Dendritic cell treated with granulocyte-macrophage colony-stimulating factor and Interleukin-4, amounts not matched to agents 40 ng/mL and 50 ng/mL, for 4 days (primary cell): Measurements from ENCODE around the gene PTPRH.
A peak's percentile ranks its signal among the peaks of the same experiment; 100 is the strongest.

ENCODE experiments used
- H3K27ac Mint-ChIP-seq: one replicate; pipeline ENCODE4 v1.8.0; 2022; ENCODE audit warnings: mild to moderate bottlenecking, mixed read lengths
- H3K27me3 Mint-ChIP-seq: one replicate; pipeline ENCODE4 v1.8.0; 2022; ENCODE audit warnings: mild to moderate bottlenecking, mixed read lengths
- H3K36me3 Mint-ChIP-seq: one replicate; pipeline ENCODE4 v1.8.0; 2022; ENCODE audit warnings: low read depth, mixed read lengths
- H3K4me1 Mint-ChIP-seq: one replicate; pipeline ENCODE4 v1.8.0; 2022; ENCODE audit warnings: low read depth, mixed read lengths
- H3K4me3 Mint-ChIP-seq: one replicate; pipeline ENCODE4 v1.8.0; 2022; ENCODE audit warnings: mild to moderate bottlenecking, moderate library complexity, mixed read lengths
- H3K9me3 Mint-ChIP-seq: one replicate; pipeline ENCODE4 v1.8.0; 2022; ENCODE audit warnings: mixed read lengths
- intact Hi-C: fragments of 100-400 bp; cut with micrococcal nuclease; formaldehyde crosslinking; loops from one replicate; pipeline ENCODE4 v1.15.0; 2022

The PTPRH gene

DNA sequence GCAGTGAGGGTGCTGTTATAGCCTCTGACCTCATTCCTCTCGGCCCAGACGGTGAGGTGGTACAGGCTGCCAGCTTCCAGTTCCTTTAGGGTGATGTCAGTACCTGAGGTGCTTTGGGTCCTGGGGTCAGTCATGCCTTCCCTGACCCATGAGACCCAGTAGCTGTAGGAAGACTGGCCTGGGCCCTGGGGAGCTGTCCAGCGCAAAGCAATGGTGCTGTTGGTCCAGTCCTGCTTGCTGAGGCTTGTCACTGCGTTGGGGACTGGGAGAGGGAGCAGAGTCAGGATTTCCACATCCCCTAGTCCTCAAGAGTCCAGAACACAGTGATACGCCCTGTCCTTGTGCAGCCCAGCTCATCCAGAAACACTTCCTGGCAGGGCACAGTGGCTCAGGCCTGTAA, 10.7 kb downstream of the PTPRH start:
- H3K4me3 Mint-ChIP-seq, result no peak overlapping the region
- H3K9me3 Mint-ChIP-seq, result no peaks in the 10 kb centered on the region
- H3K27me3 Mint-ChIP-seq, result peaks cover 31% of the 10 kb centered on the region
- no peaks in the 10 kb centered on the region for H3K36me3 Mint-ChIP-seq
- H3K27ac Mint-ChIP-seq, result no peak overlapping the region
- peaks cover 8% of the 10 kb centered on the region for H3K4me1 Mint-ChIP-seq
- intact Hi-C loops, result no loop called here

DNA sequence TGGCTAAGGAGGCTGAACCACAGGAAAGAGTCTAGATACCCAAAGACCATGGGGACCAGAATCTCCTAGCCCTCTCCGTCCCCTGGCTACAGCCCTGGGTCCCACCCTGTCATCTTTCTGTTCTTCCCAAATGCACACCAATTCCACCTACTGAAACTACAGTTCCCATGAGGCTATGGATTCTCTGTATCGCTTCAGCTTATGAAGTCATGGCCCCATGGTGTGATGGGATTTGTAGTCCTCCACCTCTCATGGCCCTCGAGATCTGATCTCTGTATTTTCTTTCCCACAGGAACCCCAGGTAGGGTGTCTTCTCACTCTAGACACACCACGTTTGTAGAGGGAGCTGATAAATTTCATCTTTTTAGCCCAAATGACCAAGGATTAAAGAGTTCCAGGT, 11.8 kb downstream of the PTPRH start:
- H3K4me1 Mint-ChIP-seq, result peaks cover 13% of the 10 kb centered on the region
- H3K27me3 Mint-ChIP-seq, result peaks cover 37% of the 10 kb centered on the region
- no peaks in the 10 kb centered on the region for H3K9me3 Mint-ChIP-seq
- no peaks in the 10 kb centered on the region for H3K36me3 Mint-ChIP-seq
- intact Hi-C loops, result no loop called here
- no peak overlapping the region for H3K27ac Mint-ChIP-seq
- H3K4me3 Mint-ChIP-seq, result no peak overlapping the region

DNA sequence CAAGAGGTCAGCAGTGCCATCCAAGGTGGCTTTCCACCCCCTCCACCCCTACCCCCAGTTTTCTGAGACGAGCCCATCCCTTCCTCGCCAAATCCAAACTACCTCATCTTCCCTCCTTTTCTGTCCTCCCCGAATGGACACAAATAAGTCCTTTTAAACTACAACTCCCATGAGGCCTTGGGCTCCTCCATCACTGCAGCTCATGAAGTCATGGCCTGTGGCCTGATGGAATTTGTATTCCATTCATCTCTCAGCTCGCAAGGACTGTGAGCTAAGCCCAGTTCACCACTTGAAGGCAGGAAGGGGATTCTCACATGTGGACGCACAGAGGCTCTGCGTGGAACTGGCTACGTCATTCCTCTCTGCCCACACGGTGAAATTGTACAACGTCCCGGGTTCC, 12.5 kb downstream of the PTPRH start:
- Mint-ChIP-seq H3K27me3 (peaks cover 38% of the 10 kb centered on the region), H3K27ac (no peak overlapping the region), H3K9me3 (no peaks in the 10 kb centered on the region), H3K36me3 (no peaks in the 10 kb centered on the region), H3K4me3 (no peak overlapping the region), H3K4me1 (peaks cover 8% of the 10 kb centered on the region)
- intact Hi-C loops, result no loop called here

GRCh38 chr19:55193481-55193880, 15.8 kb downstream of the PTPRH start:
- Mint-ChIP-seq H3K27me3 (peaks cover 41% of the 10 kb centered on the region), H3K36me3 (no peaks in the 10 kb centered on the region), H3K4me3 (no peak overlapping the region), H3K27ac (no peak overlapping the region), H3K9me3 (no peaks in the 10 kb centered on the region), H3K4me1 (peaks cover 20% of the 10 kb centered on the region)
- intact Hi-C loops, result no loop called here

DNA sequence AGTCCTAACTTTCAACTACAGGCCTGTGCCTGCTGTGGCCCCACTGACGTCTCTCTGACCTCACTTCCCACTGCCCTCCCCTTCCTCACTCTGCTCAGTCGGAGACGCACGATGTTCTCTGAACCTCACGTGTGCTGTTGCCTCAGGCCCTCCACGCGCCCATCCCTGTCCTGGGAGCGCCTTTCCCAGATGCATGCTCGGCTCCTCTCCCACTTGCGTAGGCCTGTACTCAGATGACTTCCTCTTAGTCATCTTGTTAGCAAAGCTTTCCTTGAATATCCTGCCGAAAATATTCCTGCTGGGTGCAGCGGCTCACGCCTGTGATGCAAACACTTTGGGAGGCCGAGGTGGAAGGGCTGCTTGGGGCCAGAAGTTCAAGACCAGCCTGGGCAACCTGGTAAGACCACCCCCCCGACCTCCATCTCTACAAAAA, 19.9 kb downstream of the PTPRH start:
- Mint-ChIP-seq H3K27me3 (peaks cover 54% of the 10 kb centered on the region), H3K9me3 (no peaks in the 10 kb centered on the region), H3K36me3 (no peaks in the 10 kb centered on the region), H3K27ac (no peak overlapping the region), H3K4me3 (no peak overlapping the region), H3K4me1 (peaks cover 23% of the 10 kb centered on the region)
- intact Hi-C loops, result no loop called here

DNA sequence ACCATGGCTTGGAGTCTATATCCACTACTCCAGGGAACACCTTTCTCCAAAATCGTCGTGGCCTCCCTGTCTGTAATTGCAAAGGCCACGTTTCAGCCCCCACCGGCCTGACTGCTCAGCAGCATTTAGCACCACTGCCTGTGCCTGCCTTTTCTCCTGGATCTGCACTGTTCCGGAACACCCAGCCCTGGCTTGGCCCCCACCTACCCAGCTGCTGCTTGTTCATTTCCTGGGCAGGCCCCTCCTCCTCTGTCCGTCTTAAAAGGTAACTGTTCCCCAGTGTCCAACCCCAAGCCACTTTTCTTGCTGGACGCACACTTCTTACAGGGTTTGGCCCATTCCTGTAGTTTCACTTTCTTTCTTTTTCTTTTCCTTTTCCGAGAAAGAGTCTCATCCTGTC, 20.7 kb downstream of the PTPRH start:
- no peak overlapping the region for H3K4me3 Mint-ChIP-seq
- peaks cover 54% of the 10 kb centered on the region for H3K27me3 Mint-ChIP-seq
- intact Hi-C loops, result no loop called here
- no peak overlapping the region for H3K27ac Mint-ChIP-seq
- peaks cover 20% of the 10 kb centered on the region for H3K4me1 Mint-ChIP-seq
- H3K36me3 Mint-ChIP-seq, result no peaks in the 10 kb centered on the region
- no peaks in the 10 kb centered on the region for H3K9me3 Mint-ChIP-seq

GRCh38 chr19:55186080-55186479, 23.2 kb downstream of the PTPRH start:
- intact Hi-C loops, result no loop called here
- no peaks in the 10 kb centered on the region for H3K36me3 Mint-ChIP-seq
- H3K4me3 Mint-ChIP-seq, result no peak overlapping the region
- no peaks in the 10 kb centered on the region for H3K9me3 Mint-ChIP-seq
- H3K4me1 Mint-ChIP-seq, result peaks cover 15% of the 10 kb centered on the region
- peaks cover 47% of the 10 kb centered on the region for H3K27me3 Mint-ChIP-seq
- H3K27ac Mint-ChIP-seq, result no peak overlapping the region

GRCh38 chr19:55181740-55182139, 27.6 kb downstream of the PTPRH start:
- Mint-ChIP-seq H3K27ac (no peak overlapping the region), H3K4me1 (peaks cover 21% of the 10 kb centered on the region), H3K36me3 (no peaks in the 10 kb centered on the region), H3K4me3 (no peak overlapping the region), H3K9me3 (no peaks in the 10 kb centered on the region), H3K27me3 (peaks cover 77% of the 10 kb centered on the region)
- intact Hi-C loops, result no loop called here

DNA sequence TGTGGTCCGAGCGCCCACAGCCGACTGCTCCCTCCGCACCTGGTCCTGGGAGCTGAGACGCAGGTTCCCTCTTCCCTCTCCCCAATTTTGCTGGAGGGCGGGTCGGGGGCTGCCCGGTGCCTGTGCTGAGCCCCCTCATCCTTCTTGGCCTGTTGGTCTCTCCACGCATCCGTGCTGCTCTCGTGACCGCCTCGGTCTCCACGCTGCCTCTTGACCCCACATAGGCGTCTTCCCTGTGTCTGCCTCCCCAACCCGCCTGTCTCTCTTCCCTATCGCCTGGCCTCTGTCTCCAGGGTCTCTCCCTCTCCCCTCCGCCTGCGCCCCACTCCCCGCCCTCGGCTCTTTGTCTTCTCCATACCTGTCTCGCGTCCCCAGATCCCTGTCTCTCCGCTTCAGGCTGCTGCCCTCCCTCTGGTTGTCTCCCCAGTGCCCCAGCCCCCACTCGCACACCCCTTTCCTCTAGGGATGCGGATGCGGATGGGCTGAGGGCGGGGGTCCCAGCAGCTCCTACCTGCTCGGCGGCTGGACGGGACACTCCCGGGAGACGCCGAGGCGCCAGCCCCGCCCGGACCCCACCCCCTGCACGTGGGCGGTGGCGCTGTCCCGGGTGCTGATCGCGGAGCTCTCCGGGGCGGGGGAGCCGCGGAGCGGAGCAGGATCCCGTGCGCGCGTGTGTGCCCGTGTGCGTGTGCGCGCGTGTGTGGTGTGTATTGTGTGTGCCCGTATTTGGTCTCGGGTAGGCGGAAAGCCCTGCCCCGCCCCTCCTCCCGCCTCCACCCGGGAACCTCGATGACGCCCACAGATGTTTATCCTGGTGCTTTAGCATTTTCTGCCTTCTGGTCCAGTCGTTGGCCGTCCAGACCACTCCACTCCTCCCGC, 29.5 kb downstream of the PTPRH start, which contains the start of gene SYT5:
Gene SYT5, minus strand, starts transcription at position 684 of the 879 bp plus-strand sequence. CDS start 1,248 bp downstream, outside the sequence.
- Mint-ChIP-seq H3K9me3 (no peaks in the 10 kb centered on the region), H3K27ac (no peak within 1 kb of the TSS), H3K4me1 (peaks cover 25% of the 10 kb centered on the region), H3K4me3 (peak within 1 kb of the TSS; percentile 59), H3K27me3 (peaks cover 87% of the 10 kb centered on the region), H3K36me3 (no peaks in the 10 kb centered on the region)
- intact Hi-C loops, result no loop called here

GRCh38 chr19:55178781-55179599, 30.3 kb downstream of the PTPRH start:
- Mint-ChIP-seq H3K36me3 (no peaks in the 10 kb centered on the region), H3K4me1 (peaks cover 26% of the 10 kb centered on the region), H3K4me3 (peak overlapping the region; percentile 59), H3K27me3 (peaks cover 92% of the 10 kb centered on the region), H3K27ac (no peak overlapping the region), H3K9me3 (no peaks in the 10 kb centered on the region)
- intact Hi-C loops, result no loop called here

GRCh38 chr19:55176076-55176475, 33.2 kb downstream of the PTPRH start:
- Mint-ChIP-seq H3K27me3 (peaks cover 100% of the 10 kb centered on the region), H3K4me1 (peaks cover 43% of the 10 kb centered on the region)
- intact Hi-C loops, result no loop called here

GRCh38 chr19:55175117-55175867, 34.0 kb downstream of the PTPRH start:
- H3K36me3 Mint-ChIP-seq, result no peaks in the 10 kb centered on the region
- no peak overlapping the region for H3K4me3 Mint-ChIP-seq
- H3K9me3 Mint-ChIP-seq, result no peaks in the 10 kb centered on the region
- H3K4me1 Mint-ChIP-seq, result peaks cover 40% of the 10 kb centered on the region
- H3K27ac Mint-ChIP-seq, result no peak overlapping the region
- intact Hi-C loops, result no loop called here
- peaks cover 99% of the 10 kb centered on the region for H3K27me3 Mint-ChIP-seq

More at GRCh38 chr19:55176076-55176475, 33.2 kb downstream of the PTPRH start:
- Mint-ChIP-seq H3K27ac (no peak overlapping the region), H3K9me3 (no peaks in the 10 kb centered on the region), H3K4me3 (no peak overlapping the region), H3K36me3 (no peaks in the 10 kb centered on the region)

GRCh38 chr19:55174425-55175116, 34.7 kb downstream of the PTPRH start:
- no peak overlapping the region for H3K4me3 Mint-ChIP-seq
- H3K36me3 Mint-ChIP-seq, result no peaks in the 10 kb centered on the region
- H3K27me3 Mint-ChIP-seq, result peaks cover 98% of the 10 kb centered on the region
- no peak overlapping the region for H3K27ac Mint-ChIP-seq
- intact Hi-C loops, result no loop called here
- no peaks in the 10 kb centered on the region for H3K9me3 Mint-ChIP-seq
- H3K4me1 Mint-ChIP-seq, result peaks cover 32% of the 10 kb centered on the region
